Measurements from ENCODE around the gene SIDT1. TPM values are rescaled to one million over a fixed set of nuclear protein-coding genes. Genes with fewer than 3 reads are reported as not detected.

The SIDT1 gene
- total and polyA plus RNA-seq, 4 donors = 0.08 to 2.2 (median 0.82) TPM

DNA sequence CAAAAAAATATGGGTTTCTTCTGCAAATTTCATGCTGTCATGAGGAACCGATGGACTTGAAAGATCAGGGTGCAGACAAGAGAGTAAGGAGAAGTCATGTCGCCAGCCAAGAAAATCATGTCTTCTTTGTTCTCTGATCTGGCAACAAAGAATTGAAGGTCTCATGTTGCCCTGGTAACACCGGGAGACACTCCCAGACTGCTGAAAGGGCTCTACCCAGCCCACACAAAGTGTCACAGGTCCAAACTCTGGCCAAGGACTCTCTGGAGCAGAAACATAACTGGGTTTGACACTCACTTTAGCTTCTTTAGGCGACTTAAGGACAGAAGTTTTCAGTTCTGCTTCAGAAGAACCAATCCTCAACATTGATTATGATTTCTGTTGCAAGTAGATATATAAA, 42.9 kb downstream of the SIDT1 start:
- H3K9me3 ChIP-seq (ENCODE audit: control insufficient read depth in 4 of 4, low read length in 3 of 4) = no peaks in the 10 kb centered on the region
- no peaks in the 10 kb centered on the region for H3K4me1 ChIP-seq (ENCODE audit: control insufficient read depth in 4 of 4, insufficient read depth in 4 of 4, low read length in 3 of 4)
- H3K36me3 ChIP-seq (ENCODE audit: control insufficient read depth in 4 of 4, insufficient read depth in 3 of 4, low read depth in 1 of 4, low read length in 3 of 4) = no peaks in the 10 kb centered on the region
- DNase-seq (ENCODE audit: low spot score) = no peak
- no peaks in the 10 kb centered on the region for H3K27me3 ChIP-seq (ENCODE audit: control insufficient read depth in 4 of 4, insufficient read depth in 4 of 4, low read length in 3 of 4)
- 47% methylated on average over 4 of the region's 4 CpGs for WGBS
- H3K4me3 ChIP-seq (ENCODE audit: low read depth in 1 of 3, low read length in 3 of 3) = no peak overlapping the region
- H3K27ac ChIP-seq (ENCODE audit: low read depth in 1 of 2, low read length in 2 of 2) = no peak overlapping the region
- TF ChIP-seq TAF1 (conservative IDR thresholded peaks at IDR 0.05) (no peak), SP1 (IDR thresholded peaks at IDR 0.05) (no peak), RXRA (IDR thresholded peaks at IDR 0.05) (no peak), FOXA1 (IDR thresholded peaks at IDR 0.05) (no peak), HNF4G (IDR thresholded peaks at IDR 0.05) (no peak), HNF4A (conservative IDR thresholded peaks at IDR 0.05) (no peak), GABPA (IDR thresholded peaks at IDR 0.05 in 1 of 2, conservative IDR thresholded peaks at IDR 0.05 in 1 of 2) (no peak), JUND (IDR thresholded peaks at IDR 0.05) (no peak)
- TF ChIP-seq, protein P1, sequence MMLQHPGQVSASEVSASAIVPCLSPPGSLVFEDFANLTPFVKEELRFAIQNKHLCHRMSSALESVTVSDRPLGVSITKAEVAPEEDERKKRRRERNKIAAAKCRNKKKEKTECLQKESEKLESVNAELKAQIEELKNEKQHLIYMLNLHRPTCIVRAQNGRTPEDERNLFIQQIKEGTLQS (IDR thresholded peaks at IDR 0.05) = no peak
- TF ChIP-seq, protein P2, sequence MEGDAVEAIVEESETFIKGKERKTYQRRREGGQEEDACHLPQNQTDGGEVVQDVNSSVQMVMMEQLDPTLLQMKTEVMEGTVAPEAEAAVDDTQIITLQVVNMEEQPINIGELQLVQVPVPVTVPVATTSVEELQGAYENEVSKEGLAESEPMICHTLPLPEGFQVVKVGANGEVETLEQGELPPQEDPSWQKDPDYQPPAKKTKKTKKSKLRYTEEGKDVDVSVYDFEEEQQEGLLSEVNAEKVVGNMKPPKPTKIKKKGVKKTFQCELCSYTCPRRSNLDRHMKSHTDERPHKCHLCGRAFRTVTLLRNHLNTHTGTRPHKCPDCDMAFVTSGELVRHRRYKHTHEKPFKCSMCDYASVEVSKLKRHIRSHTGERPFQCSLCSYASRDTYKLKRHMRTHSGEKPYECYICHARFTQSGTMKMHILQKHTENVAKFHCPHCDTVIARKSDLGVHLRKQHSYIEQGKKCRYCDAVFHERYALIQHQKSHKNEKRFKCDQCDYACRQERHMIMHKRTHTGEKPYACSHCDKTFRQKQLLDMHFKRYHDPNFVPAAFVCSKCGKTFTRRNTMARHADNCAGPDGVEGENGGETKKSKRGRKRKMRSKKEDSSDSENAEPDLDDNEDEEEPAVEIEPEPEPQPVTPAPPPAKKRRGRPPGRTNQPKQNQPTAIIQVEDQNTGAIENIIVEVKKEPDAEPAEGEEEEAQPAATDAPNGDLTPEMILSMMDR (IDR thresholded peaks at IDR 0.05; ENCODE audit: low read depth, low read length, missing input control) = no peak
- no peak overlapping the region for H3K9ac ChIP-seq (ENCODE audit: low read depth in 1 of 2, low read length in 2 of 2)

DNA sequence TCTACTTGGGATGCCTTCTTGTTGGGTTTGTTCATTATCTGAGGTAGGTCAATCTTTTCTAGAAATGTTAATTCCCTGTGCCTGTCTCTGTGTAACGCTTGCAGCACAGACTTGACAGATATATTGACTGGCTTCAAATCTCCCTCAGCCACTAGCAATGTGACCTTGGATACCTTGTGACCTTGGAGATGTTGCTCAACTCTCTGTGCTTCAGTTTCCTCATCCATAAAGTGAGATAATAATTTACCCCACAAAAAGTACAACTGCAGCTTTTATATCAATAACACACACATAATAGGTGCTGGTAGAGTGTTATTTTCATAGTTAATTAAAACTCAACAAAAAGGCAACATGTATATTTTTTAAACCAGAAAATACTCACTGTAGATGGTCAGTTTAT, 52.9 kb downstream of the SIDT1 start:
- TF ChIP-seq, protein P2 (IDR thresholded peaks at IDR 0.05; ENCODE audit: low read depth, low read length, missing input control) = no peak
- no peak for TF ChIP-seq FOXA2 (IDR thresholded peaks at IDR 0.05)
- TF ChIP-seq RXRA (IDR thresholded peaks at IDR 0.05) = no peak
- TF ChIP-seq REST (IDR thresholded peaks at IDR 0.05) = no peak
- TF ChIP-seq HNF4A (conservative IDR thresholded peaks at IDR 0.05) = no peak
- TF ChIP-seq SP1 (IDR thresholded peaks at IDR 0.05) = no peak
- TF ChIP-seq EGR1 (IDR thresholded peaks at IDR 0.05; ENCODE audit: low read depth in 2 of 2) = no peak
- no peak for TF ChIP-seq JUND (IDR thresholded peaks at IDR 0.05)
- TF ChIP-seq GABPA (IDR thresholded peaks at IDR 0.05 in 1 of 2, conservative IDR thresholded peaks at IDR 0.05 in 1 of 2) = no peak
- no peak for TF ChIP-seq TAF1 (conservative IDR thresholded peaks at IDR 0.05)
- TF ChIP-seq NR2F2 (IDR thresholded peaks at IDR 0.05) = no peak
- TF ChIP-seq, protein P1 (IDR thresholded peaks at IDR 0.05) = no peak
- no peak for TF ChIP-seq FOXA1 (IDR thresholded peaks at IDR 0.05)
- no peak for TF ChIP-seq MAX (IDR thresholded peaks at IDR 0.05)
- no peak for TF ChIP-seq HNF4G (IDR thresholded peaks at IDR 0.05)
- TF ChIP-seq, protein P3, sequence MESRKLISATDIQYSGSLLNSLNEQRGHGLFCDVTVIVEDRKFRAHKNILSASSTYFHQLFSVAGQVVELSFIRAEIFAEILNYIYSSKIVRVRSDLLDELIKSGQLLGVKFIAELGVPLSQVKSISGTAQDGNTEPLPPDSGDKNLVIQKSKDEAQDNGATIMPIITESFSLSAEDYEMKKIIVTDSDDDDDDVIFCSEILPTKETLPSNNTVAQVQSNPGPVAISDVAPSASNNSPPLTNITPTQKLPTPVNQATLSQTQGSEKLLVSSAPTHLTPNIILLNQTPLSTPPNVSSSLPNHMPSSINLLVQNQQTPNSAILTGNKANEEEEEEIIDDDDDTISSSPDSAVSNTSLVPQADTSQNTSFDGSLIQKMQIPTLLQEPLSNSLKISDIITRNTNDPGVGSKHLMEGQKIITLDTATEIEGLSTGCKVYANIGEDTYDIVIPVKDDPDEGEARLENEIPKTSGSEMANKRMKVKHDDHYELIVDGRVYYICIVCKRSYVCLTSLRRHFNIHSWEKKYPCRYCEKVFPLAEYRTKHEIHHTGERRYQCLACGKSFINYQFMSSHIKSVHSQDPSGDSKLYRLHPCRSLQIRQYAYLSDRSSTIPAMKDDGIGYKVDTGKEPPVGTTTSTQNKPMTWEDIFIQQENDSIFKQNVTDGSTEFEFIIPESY (IDR thresholded peaks at IDR 0.05) = no peak
- no peak for TF ChIP-seq RAD21 (IDR thresholded peaks at IDR 0.05)
- no peak for TF ChIP-seq YY1 (IDR thresholded peaks at IDR 0.05)
- no peaks in the 10 kb centered on the region for H3K9me3 ChIP-seq (ENCODE audit: control insufficient read depth in 4 of 4, low read length in 3 of 4)
- no peak overlapping the region for H3K4me3 ChIP-seq (ENCODE audit: low read depth in 1 of 3, low read length in 3 of 3)
- H3K27me3 ChIP-seq (ENCODE audit: control insufficient read depth in 4 of 4, insufficient read depth in 4 of 4, low read length in 3 of 4) = no peaks in the 10 kb centered on the region
- H3K4me1 ChIP-seq (ENCODE audit: control insufficient read depth in 4 of 4, insufficient read depth in 4 of 4, low read length in 3 of 4) = no peaks in the 10 kb centered on the region
- H3K9ac ChIP-seq (ENCODE audit: low read depth in 1 of 2, low read length in 2 of 2) = no peak overlapping the region
- WGBS = 33% methylated on average over 1 of the region's 1 CpG
- H3K27ac ChIP-seq (ENCODE audit: low read depth in 1 of 2, low read length in 2 of 2) = no peak overlapping the region
- no peak for DNase-seq (ENCODE audit: low spot score)
- H3K36me3 ChIP-seq (ENCODE audit: control insufficient read depth in 4 of 4, insufficient read depth in 3 of 4, low read depth in 1 of 4, low read length in 3 of 4) = no peaks in the 10 kb centered on the region

All from liver (tissue), 9 donors.